IMR-90 (cell line): ENCODE results near the gene ENAM. TPM values are rescaled to one million over a fixed set of nuclear protein-coding genes. Genes with fewer than 3 reads are reported as not detected.

Experiments
- ATAC-seq: fragments of 200-7000 bp; cut with Tn5 transposase; 2 replicates; pipeline ENCODE4 v1.9.1; 2020; ENCODE audit warnings: low read depth, mild to moderate bottlenecking, moderate library complexity
- BruUV-seq: library from RNA; stranded (reverse); fragments of 400-500 nt; replicated peaks from 2 replicates; lab custom pipeline; 2021; lab: Mats Ljungman, UMichigan
- CTCF ChIA-PET: fragments of 300-600 bp; formaldehyde crosslinking; extraction: SDS; loops from one replicate; lab custom pipeline; 2021; ENCODE audit warnings: antibody characterized with exemption; lab: Yijun Ruan, JAX
- POLR2A ChIA-PET: fragments of 300-600 bp; sonication (Branson Sonifier 250); formaldehyde crosslinking; loops from one replicate; lab custom pipeline; 2022; ENCODE audit warnings: antibody characterized with exemption; ENCODE audit not compliant: unreplicated experiment; lab: Charles Lee
- DNase-seq: peaks from one replicate; pipeline ENCODE4 v3.0.0; 2013
- H2AFZ ChIP-seq: replicated peaks from 2 replicates; pipeline ENCODE3; 2013; ENCODE audit warnings: low read length, mild to moderate bottlenecking; ENCODE audit not compliant: poor library complexity
- H2AK5ac ChIP-seq: 2 replicates; pipeline ENCODE4 v1.6.1; 2013; ENCODE audit warnings: low read depth, low read length, inconsistent platforms
- H2AK9ac ChIP-seq: replicated peaks from 2 replicates; pipeline ENCODE3; 2013; ENCODE audit warnings: mild to moderate bottlenecking, low read depth, low read length, moderate library complexity; ENCODE audit not compliant: poor library complexity
- H2BK120ac ChIP-seq: 2 replicates; pipeline ENCODE4 v1.6.1; 2013; ENCODE audit warnings: low read depth, low read length, inconsistent platforms
- H2BK15ac ChIP-seq: 3 replicates; pipeline ENCODE4 v1.6.1; 2013; ENCODE audit warnings: low read depth, low read length, inconsistent platforms
- H2BK20ac ChIP-seq: 2 replicates; pipeline ENCODE4 v1.6.1; 2013; ENCODE audit warnings: low read depth, mild to moderate bottlenecking, inconsistent platforms, low read length, moderate library complexity
- H2BK5ac ChIP-seq: 2 replicates; pipeline ENCODE4 v1.6.1; 2013; ENCODE audit warnings: mild to moderate bottlenecking, low read depth, low read length, inconsistent platforms; ENCODE audit not compliant: poor library complexity, severe bottlenecking
- H3K14ac ChIP-seq: replicated peaks from 2 replicates; pipeline ENCODE4 v1.6.1; 2013; ENCODE audit warnings: low read depth, low read length, inconsistent platforms
- H3K18ac ChIP-seq: 2 replicates; pipeline ENCODE4 v1.6.1; 2013; ENCODE audit warnings: low read depth, low read length, control low read depth
- H3K23ac ChIP-seq: 2 replicates; pipeline ENCODE4 v1.6.1; 2013; ENCODE audit warnings: low read depth, low read length, inconsistent platforms
- H3K27ac ChIP-seq: 2 replicates; pipeline ENCODE4 v1.5.1; 2013; ENCODE audit warnings: mild to moderate bottlenecking, control low read depth, low read length; ENCODE audit not compliant: insufficient read depth
- H3K27me3 ChIP-seq: 2 replicates; pipeline ENCODE4 v1.6.1; 2013; ENCODE audit warnings: low read length; ENCODE audit not compliant: control insufficient read depth, insufficient read depth
- H3K36me3 ChIP-seq: 2 replicates; pipeline ENCODE4 v1.6.1; 2013; ENCODE audit warnings: low read length, mixed read lengths; ENCODE audit not compliant: control insufficient read depth, insufficient read depth
- H3K4ac ChIP-seq: 2 replicates; pipeline ENCODE4 v1.6.1; 2013; ENCODE audit warnings: low read depth, low read length, inconsistent platforms
- H3K4me1 ChIP-seq: 2 replicates; pipeline ENCODE4 v1.6.1; 2013; ENCODE audit warnings: low read length, mixed read lengths; ENCODE audit not compliant: control insufficient read depth, insufficient read depth
- H3K4me2 ChIP-seq: 2 replicates; pipeline ENCODE4 v1.6.1; 2013; ENCODE audit warnings: low read depth, mild to moderate bottlenecking, control low read depth, low read length, moderate library complexity
- H3K4me3 ChIP-seq: 2 replicates; pipeline ENCODE4 v1.5.1; 2013; ENCODE audit warnings: low read depth, mild to moderate bottlenecking, control low read depth, low read length, moderate library complexity; ENCODE audit not compliant: insufficient read depth
- H3K56ac ChIP-seq: 2 replicates; pipeline ENCODE4 v1.6.1; 2013; ENCODE audit warnings: low read length, inconsistent platforms; ENCODE audit not compliant: insufficient read depth; ENCODE audit errors: extremely low read depth
- H3K79me1 ChIP-seq, 2 experiments: 2 replicates each; pipeline ENCODE4 v1.6.1; 2013; ENCODE audit warnings: low read length in 2 of 2, inconsistent platforms in 1 of 2, low read depth in 1 of 2
- H3K9ac ChIP-seq: 2 replicates; pipeline ENCODE4 v1.6.1; 2013; ENCODE audit warnings: low read depth, low read length, control low read depth
- H3K9me1 ChIP-seq: 2 replicates; pipeline ENCODE4 v1.6.1; 2013; ENCODE audit warnings: low read length, inconsistent platforms; ENCODE audit not compliant: insufficient read depth
- H3K9me3 ChIP-seq: 2 replicates; pipeline ENCODE4 v1.6.1; 2013; ENCODE audit warnings: low read length; ENCODE audit not compliant: control insufficient read depth, insufficient read depth
- H4K20me1 ChIP-seq: 2 replicates; pipeline ENCODE4 v1.6.1; 2013; ENCODE audit warnings: low read length, inconsistent platforms; ENCODE audit not compliant: insufficient read depth
- H4K5ac ChIP-seq: 2 replicates; pipeline ENCODE4 v1.6.1; 2013; ENCODE audit warnings: mild to moderate bottlenecking, low read depth, low read length, control low read depth
- H4K8ac ChIP-seq, 2 experiments: 2 replicates each; pipeline ENCODE4 v1.6.1; 2013; ENCODE audit warnings: low read depth in 2 of 2, low read length in 2 of 2, control low read depth in 1 of 2, inconsistent platforms in 1 of 2
- H4K91ac ChIP-seq: 2 replicates; pipeline ENCODE4 v1.6.1; 2013; ENCODE audit warnings: low read depth, low read length, inconsistent platforms; ENCODE audit not compliant: insufficient read depth
- BHLHE40 ChIP-seq: fragments of 150-350 bp; IDR thresholded peaks from 2 replicates; pipeline ENCODE4 v1.6.1; 2016; ENCODE audit warnings: mild to moderate bottlenecking, low read depth, low read length
- CEBPB ChIP-seq: IDR thresholded peaks from 2 replicates; pipeline ENCODE4 v1.6.1; 2012; ENCODE audit warnings: low read depth, low read length, improper control_type of control experiment
- CHD1 ChIP-seq: IDR thresholded peaks from 2 replicates; pipeline ENCODE4 v1.6.1; 2012; ENCODE audit warnings: low read depth, low read length, improper control_type of control experiment
- CTCF ChIP-seq: conservative IDR thresholded peaks from 2 replicates; pipeline ENCODE4 v1.5.1; 2012; ENCODE audit warnings: mild to moderate bottlenecking, low read depth, low read length, improper control_type of control experiment
- ELK1 ChIP-seq: fragments of 150-350 bp; IDR thresholded peaks from 2 replicates; pipeline ENCODE4 v1.6.1; 2016; ENCODE audit warnings: low read depth, mild to moderate bottlenecking, low read length, moderate library complexity, borderline replicate concordance
- FOS ChIP-seq: fragments of 150-350 bp; IDR thresholded peaks from 2 replicates; pipeline ENCODE4 v1.6.1; 2016; ENCODE audit warnings: low read depth, low read length
- MAFK ChIP-seq: IDR thresholded peaks from 2 replicates; pipeline ENCODE4 v1.6.1; 2012; ENCODE audit warnings: low read depth, low read length, improper control_type of control experiment
- MAZ ChIP-seq: IDR thresholded peaks from 2 replicates; pipeline ENCODE4 v1.6.1; 2012; ENCODE audit warnings: low read depth, mild to moderate bottlenecking, low read length, improper control_type of control experiment, moderate library complexity, borderline replicate concordance
- MXI1 ChIP-seq: IDR thresholded peaks from 2 replicates; pipeline ENCODE4 v1.6.1; 2012; ENCODE audit warnings: low read depth, mild to moderate bottlenecking, low read length, moderate library complexity, borderline replicate concordance
- NFE2L2 ChIP-seq: fragments of 150-350 bp; IDR thresholded peaks from 2 replicates; pipeline ENCODE4 v1.6.1; 2016; ENCODE audit warnings: low read depth, mild to moderate bottlenecking, low read length
- POLR2A ChIP-seq: IDR thresholded peaks from 2 replicates; pipeline ENCODE4 v1.6.1; 2012; ENCODE audit warnings: mild to moderate bottlenecking, low read depth, low read length
- RAD21 ChIP-seq: IDR thresholded peaks from 2 replicates; pipeline ENCODE4 v1.6.1; 2012; ENCODE audit warnings: low read length, improper control_type of control experiment
- RCOR1 ChIP-seq: IDR thresholded peaks from 2 replicates; pipeline ENCODE4 v1.6.1; 2012; ENCODE audit warnings: mild to moderate bottlenecking, low read length, improper control_type of control experiment; ENCODE audit not compliant: insufficient replicate concordance
- RFX5 ChIP-seq: IDR thresholded peaks from 2 replicates; pipeline ENCODE4 v1.8.0; 2012; ENCODE audit warnings: low read depth, mild to moderate bottlenecking, low read length, moderate library complexity
- SMC3 ChIP-seq: fragments of 150-350 bp; IDR thresholded peaks from 2 replicates; pipeline ENCODE4 v1.6.1; 2016; ENCODE audit warnings: low read depth, mild to moderate bottlenecking, antibody characterized with exemption, low read length, moderate library complexity
- USF2 ChIP-seq: fragments of 150-350 bp; IDR thresholded peaks from 2 replicates; pipeline ENCODE4 v1.6.1; 2017; ENCODE audit warnings: mild to moderate bottlenecking, antibody characterized with exemption, low read length, low read depth
- dilution Hi-C: fragments of 300-500 bp; cut with HindIII; formaldehyde crosslinking; loops from one replicate; pipeline ENCODE4 v1.14.3; 2018; ENCODE audit warnings: low sequenced_read_pairs; ENCODE audit not compliant: unreplicated experiment
- in situ Hi-C: fragments of 300-500 bp; cut with MboI; formaldehyde crosslinking; loops from 3 replicates; pipeline ENCODE4 v1.14.3; 2019; ENCODE audit warnings: low sequenced_read_pairs, inconsistent platforms, mixed read lengths
- intact Hi-C: fragments of 100-400 bp; cut with micrococcal nuclease; formaldehyde crosslinking; loops from 2 replicates; pipeline ENCODE4 v1.10.0; 2022
- polyA plus RNA-seq, 3 experiments: library from polyadenylated mRNA; depleted of rRNA; stranded (reverse); fragments of >200 nt; gene quantifications; 2 replicates each; pipeline ENCODE4 v1.2.3, GENCODE V29; 2012; ENCODE audit warnings: low replicate concordance in 1 of 3
- total RNA-seq: library from RNA; depleted of rRNA; stranded (reverse); fragments of >200 nt; gene quantifications from 2 replicates; pipeline ENCODE4 v1.2.3, GENCODE V29; 2012

ENAM gene
- total and polyA plus RNA-seq, 2 of the 4 experiments (the other 2 are of a cell fraction): under 0.01 to 0.10 TPM

GRCh38 chr4:70589785-70590184 lies 38.8 kb upstream of the ENAM start:
- TF ChIP-seq SMC3 (no peak), POLR2A (no peak), RCOR1 (no peak), RAD21 (no peak), RFX5 (no peak), FOS (no peak), BHLHE40 (no peak), MAFK (no peak), CEBPB (no peak), MXI1 (no peak), USF2 (no peak), MAZ (no peak), CHD1 (no peak), ELK1 (no peak), NFE2L2 (no peak), CTCF (no peak)
- Histone ChIP-seq H3K36me3 (no peaks in the 10 kb centered on the region), H3K4me2 (no peak overlapping the region), H3K4me3 (no peak overlapping the region), H2BK20ac (no peak overlapping the region), H3K9ac (no peak overlapping the region), H4K8ac (no peak overlapping the region), H4K91ac (no peak overlapping the region), H3K9me1 (no peaks in the 10 kb centered on the region), H2AFZ (no peak overlapping the region), H3K14ac (no peak overlapping the region), H3K27me3 (peaks cover 3% of the 10 kb centered on the region), H3K27ac (no peak overlapping the region), H3K79me1 (no peaks in the 10 kb centered on the region), H4K20me1 (no peaks in the 10 kb centered on the region), H2BK15ac (no peak overlapping the region), H2AK9ac (no peak overlapping the region), H3K23ac (no peak overlapping the region), H3K4ac (no peak overlapping the region), H3K9me3 (no peaks in the 10 kb centered on the region), H2BK120ac (no peak overlapping the region), H3K4me1 (no peaks in the 10 kb centered on the region), H3K56ac (no peak overlapping the region), H3K18ac (no peak overlapping the region), H2AK5ac (no peak overlapping the region), H2BK5ac (no peak overlapping the region), H4K5ac (no peak overlapping the region)
- ATAC-seq (no peak), DNase-seq (no peak)
- ChIA-PET CTCF (no interaction called here), POLR2A (no interaction called here)
- dilution Hi-C loops (no loop called here), in situ Hi-C loops (no loop called here), intact Hi-C loops (no loop called here)
- no TSS peak for BruUV-seq
